WTC11 (cell line): ENCODE results near the gene SPINK8. TPM values are rescaled to one million over a fixed set of nuclear protein-coding genes. Genes with fewer than 3 reads are reported as not detected.

Experiments used
- ATAC-seq: fragments of 200-7000 bp; cut with Tn5 transposase; 2 replicates; pipeline ENCODE4 v1.10.0; 2021; ENCODE audit warnings: mild to moderate bottlenecking, moderate library complexity
- CTCF ChIA-PET: fragments of 300-600 bp; sonication (Branson Sonifier 250); formaldehyde crosslinking; loops from one replicate; lab custom pipeline; 2021; ENCODE audit warnings: antibody characterized with exemption; lab: Charles Lee
- POLR2A ChIA-PET: fragments of 350-600 bp; sonication (Branson Sonifier 250); formaldehyde crosslinking; loops from one replicate; lab custom pipeline; 2021; ENCODE audit warnings: antibody characterized with exemption; lab: Charles Lee
- DNase-seq: peaks from one replicate; pipeline ENCODE4 v3.0.0; 2021; ENCODE audit warnings: low spot score
- H3K27ac Mint-ChIP-seq: 2 replicates; pipeline ENCODE4 v1.8.0; 2021; ENCODE audit warnings: mixed read lengths
- H3K27me3 Mint-ChIP-seq: 2 replicates; pipeline ENCODE4 v1.8.0; 2021; ENCODE audit warnings: low read depth, mild to moderate bottlenecking, moderate library complexity, mixed read lengths
- H3K36me3 Mint-ChIP-seq: 2 replicates; pipeline ENCODE4 v1.8.0; 2021; ENCODE audit warnings: mixed read lengths
- H3K4me1 Mint-ChIP-seq: 2 replicates; pipeline ENCODE4 v1.8.0; 2022; ENCODE audit warnings: mixed read lengths
- H3K4me3 Mint-ChIP-seq: 2 replicates; pipeline ENCODE4 v1.8.0; 2021; ENCODE audit warnings: mild to moderate bottlenecking, moderate library complexity, mixed read lengths
- H3K9me3 Mint-ChIP-seq: 2 replicates; pipeline ENCODE4 v1.8.0; 2021; ENCODE audit warnings: mixed read lengths
- ELF4 ChIP-seq: sonication (generic); formaldehyde crosslinking; IDR thresholded peaks from 2 replicates; pipeline ENCODE4 v1.8.1; 2022; ENCODE audit warnings: low read depth, mild to moderate bottlenecking, moderate library complexity, missing genetic modification reagents
- EMX1 ChIP-seq: fragments of 250-450 bp; sonication (Bioruptor Pico); IDR thresholded peaks from 2 replicates; pipeline ENCODE4 v1.8.0; 2021; ENCODE audit warnings: mild to moderate bottlenecking
- ETV6 ChIP-seq: sonication (generic); formaldehyde crosslinking; IDR thresholded peaks from 2 replicates; pipeline ENCODE4 v1.8.1; 2022; ENCODE audit warnings: mild to moderate bottlenecking, missing genetic modification reagents
- FOXJ3 ChIP-seq: sonication (generic); formaldehyde crosslinking; IDR thresholded peaks from 2 replicates; pipeline ENCODE4 v1.9.0; 2021; ENCODE audit warnings: missing genetic modification reagents, mild to moderate bottlenecking, borderline replicate concordance
- FOXK1 ChIP-seq: sonication (generic); formaldehyde crosslinking; IDR thresholded peaks from 2 replicates; pipeline ENCODE4 v1.8.0; 2022; ENCODE audit warnings: mild to moderate bottlenecking, moderate library complexity, missing genetic modification reagents
- FOXP1 ChIP-seq: sonication (generic); formaldehyde crosslinking; IDR thresholded peaks from 2 replicates; pipeline ENCODE4 v1.8.0; 2022; ENCODE audit warnings: missing genetic modification reagents, mild to moderate bottlenecking, moderate library complexity, borderline replicate concordance
- GABPB1 ChIP-seq: sonication (generic); formaldehyde crosslinking; IDR thresholded peaks from 2 replicates; pipeline ENCODE4 v1.8.1; 2023; ENCODE audit warnings: mild to moderate bottlenecking, missing genetic modification reagents
- IRF2 ChIP-seq: sonication (generic); formaldehyde crosslinking; IDR thresholded peaks from 2 replicates; pipeline ENCODE4 v1.8.0; 2022; ENCODE audit warnings: low read depth, missing genetic modification reagents, borderline replicate concordance
- KAT7 ChIP-seq: sonication (generic); formaldehyde crosslinking; IDR thresholded peaks from 2 replicates; pipeline ENCODE4 v1.8.1; 2023; ENCODE audit warnings: missing genetic modification reagents, mild to moderate bottlenecking, borderline replicate concordance
- NR1H2 ChIP-seq: sonication (generic); formaldehyde crosslinking; IDR thresholded peaks from 2 replicates; pipeline ENCODE4 v1.9.0; 2021; ENCODE audit warnings: mild to moderate bottlenecking, moderate library complexity, missing genetic modification reagents
- PRRX2 ChIP-seq: fragments of 250-450 bp; sonication (Bioruptor Pico); IDR thresholded peaks from 2 replicates; pipeline ENCODE4 v1.8.0; 2021; ENCODE audit warnings: mild to moderate bottlenecking
- SOX15 ChIP-seq: fragments of 250-450 bp; sonication (Bioruptor Pico); IDR thresholded peaks from 2 replicates; pipeline ENCODE4 v1.9.0; 2021; ENCODE audit warnings: mild to moderate bottlenecking
- TCF7 ChIP-seq: sonication (generic); formaldehyde crosslinking; IDR thresholded peaks from 2 replicates; pipeline ENCODE4 v1.8.0; 2022; ENCODE audit warnings: mild to moderate bottlenecking, low read depth, missing genetic modification reagents, moderate library complexity
- TP53 ChIP-seq: sonication (generic); formaldehyde crosslinking; IDR thresholded peaks from 2 replicates; pipeline ENCODE4 v1.8.1; 2023; ENCODE audit warnings: mild to moderate bottlenecking, missing genetic modification reagents
- ZNF121 ChIP-seq: sonication (generic); formaldehyde crosslinking; IDR thresholded peaks from 2 replicates; pipeline ENCODE4 v1.8.0; 2023; ENCODE audit warnings: missing genetic modification reagents
- ZNF138 ChIP-seq: sonication (generic); formaldehyde crosslinking; conservative IDR thresholded peaks from 2 replicates; pipeline ENCODE4 v1.8.1; 2022; ENCODE audit warnings: mild to moderate bottlenecking, moderate library complexity, missing genetic modification reagents
- ZNF232 ChIP-seq: sonication (generic); formaldehyde crosslinking; IDR thresholded peaks from 2 replicates; pipeline ENCODE4 v1.8.0; 2022; ENCODE audit warnings: mild to moderate bottlenecking, missing genetic modification reagents
- ZNF671 ChIP-seq: fragments of 250-450 bp; sonication (Bioruptor Pico); IDR thresholded peaks from 2 replicates; pipeline ENCODE4 v1.8.0; 2021; ENCODE audit warnings: mild to moderate bottlenecking
- total RNA-seq: library from RNA; stranded (reverse); gene quantifications from 3 replicates; pipeline ENCODE4 v1.2.3, GENCODE V29; 2021
- TF ChIP-seq, protein P1 (sequence below): sonication (generic); formaldehyde crosslinking; IDR thresholded peaks from 2 replicates; pipeline ENCODE4 v1.8.0; 2022; ENCODE audit warnings: mild to moderate bottlenecking, missing genetic modification reagents
- TF ChIP-seq, protein P2 (sequence below): sonication (generic); formaldehyde crosslinking; IDR thresholded peaks from 2 replicates; pipeline ENCODE4 v1.8.1; 2023; ENCODE audit warnings: mild to moderate bottlenecking, moderate library complexity, missing genetic modification reagents
- TF ChIP-seq, protein P3 (sequence below): sonication (generic); formaldehyde crosslinking; IDR thresholded peaks from 2 replicates; pipeline ENCODE4 v1.8.1; 2023; ENCODE audit warnings: mild to moderate bottlenecking, missing genetic modification reagents, borderline replicate concordance
- TF ChIP-seq, protein P4 (sequence below): sonication (generic); formaldehyde crosslinking; IDR thresholded peaks from 2 replicates; pipeline ENCODE4 v1.8.1; 2022; ENCODE audit warnings: missing genetic modification reagents, borderline replicate concordance
- TF ChIP-seq, protein P5 (sequence below): sonication (generic); formaldehyde crosslinking; IDR thresholded peaks from 2 replicates; pipeline ENCODE4 v1.8.0; 2023; ENCODE audit warnings: mild to moderate bottlenecking, missing genetic modification reagents

SPINK8 gene
- total RNA-seq, 1 experiment from 2014 or later: not detected

DNA sequence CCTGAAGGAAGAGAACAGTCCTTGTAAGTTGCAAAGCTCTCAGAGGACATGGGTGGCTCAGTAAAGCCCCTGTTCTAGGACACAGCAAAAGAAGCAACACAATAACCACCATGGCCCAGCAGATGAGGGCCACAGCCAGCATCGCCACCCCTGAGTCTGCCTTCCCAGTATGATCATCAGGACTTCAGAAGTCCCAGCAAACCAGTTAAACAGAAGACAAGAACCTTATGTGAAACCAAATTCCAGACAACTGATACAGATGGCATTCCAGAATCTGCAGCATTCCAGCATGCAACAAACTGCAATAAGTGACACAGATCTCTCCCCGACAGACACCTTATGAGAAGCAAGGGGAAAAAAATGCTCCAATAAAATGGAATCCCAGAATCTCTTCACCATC lies 30.4 kb downstream of the SPINK8 start:
- ATAC-seq: no peak
- ChIA-PET POLR2A (no interaction called here), CTCF (no interaction called here)
- peaks cover 19% of the 10 kb centered on the region for H3K4me1 Mint-ChIP-seq
- H3K4me3 Mint-ChIP-seq: peak overlapping the region; percentile 85
- no peaks in the 10 kb centered on the region for H3K9me3 Mint-ChIP-seq
- TF ChIP-seq ZNF138 (CRISPR knock-in tag): no peak
- TF ChIP-seq, protein P1, sequence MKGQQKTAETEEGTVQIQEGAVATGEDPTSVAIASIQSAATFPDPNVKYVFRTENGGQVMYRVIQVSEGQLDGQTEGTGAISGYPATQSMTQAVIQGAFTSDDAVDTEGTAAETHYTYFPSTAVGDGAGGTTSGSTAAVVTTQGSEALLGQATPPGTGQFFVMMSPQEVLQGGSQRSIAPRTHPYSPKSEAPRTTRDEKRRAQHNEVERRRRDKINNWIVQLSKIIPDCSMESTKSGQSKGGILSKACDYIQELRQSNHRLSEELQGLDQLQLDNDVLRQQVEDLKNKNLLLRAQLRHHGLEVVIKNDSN (CRISPR knock-in tag): no peak
- no peak for TF ChIP-seq ZNF121 (CRISPR knock-in tag)
- TF ChIP-seq ETV6 (CRISPR knock-in tag): no peak
- no peak for TF ChIP-seq KAT7 (CRISPR knock-in tag)
- TF ChIP-seq ZNF232 (CRISPR knock-in tag): no peak
- TF ChIP-seq PRRX2: no peak
- no peak for TF ChIP-seq GABPB1 (CRISPR knock-in tag)
- TF ChIP-seq SOX15 (CRISPR knock-in tag): no peak
- no peak for TF ChIP-seq NR1H2 (CRISPR knock-in tag)
- TF ChIP-seq TCF7 (CRISPR knock-in tag): no peak
- TF ChIP-seq EMX1: no peak
- TF ChIP-seq FOXJ3: no peak
- no peak for TF ChIP-seq IRF2 (CRISPR knock-in tag)
- TF ChIP-seq, protein P2, sequence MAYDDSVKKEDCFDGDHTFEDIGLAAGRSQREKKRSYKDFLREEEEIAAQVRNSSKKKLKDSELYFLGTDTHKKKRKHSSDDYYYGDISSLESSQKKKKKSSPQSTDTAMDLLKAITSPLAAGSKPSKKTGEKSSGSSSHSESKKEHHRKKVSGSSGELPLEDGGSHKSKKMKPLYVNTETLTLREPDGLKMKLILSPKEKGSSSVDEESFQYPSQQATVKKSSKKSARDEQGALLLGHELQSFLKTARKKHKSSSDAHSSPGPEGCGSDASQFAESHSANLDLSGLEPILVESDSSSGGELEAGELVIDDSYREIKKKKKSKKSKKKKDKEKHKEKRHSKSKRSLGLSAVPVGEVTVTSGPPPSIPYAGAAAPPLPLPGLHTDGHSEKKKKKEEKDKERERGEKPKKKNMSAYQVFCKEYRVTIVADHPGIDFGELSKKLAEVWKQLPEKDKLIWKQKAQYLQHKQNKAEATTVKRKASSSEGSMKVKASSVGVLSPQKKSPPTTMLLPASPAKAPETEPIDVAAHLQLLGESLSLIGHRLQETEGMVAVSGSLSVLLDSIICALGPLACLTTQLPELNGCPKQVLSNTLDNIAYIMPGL (CRISPR knock-in tag): no peak
- no peak for TF ChIP-seq FOXP1 (CRISPR knock-in tag)
- no peak for TF ChIP-seq ZNF671
- TF ChIP-seq, protein P3, sequence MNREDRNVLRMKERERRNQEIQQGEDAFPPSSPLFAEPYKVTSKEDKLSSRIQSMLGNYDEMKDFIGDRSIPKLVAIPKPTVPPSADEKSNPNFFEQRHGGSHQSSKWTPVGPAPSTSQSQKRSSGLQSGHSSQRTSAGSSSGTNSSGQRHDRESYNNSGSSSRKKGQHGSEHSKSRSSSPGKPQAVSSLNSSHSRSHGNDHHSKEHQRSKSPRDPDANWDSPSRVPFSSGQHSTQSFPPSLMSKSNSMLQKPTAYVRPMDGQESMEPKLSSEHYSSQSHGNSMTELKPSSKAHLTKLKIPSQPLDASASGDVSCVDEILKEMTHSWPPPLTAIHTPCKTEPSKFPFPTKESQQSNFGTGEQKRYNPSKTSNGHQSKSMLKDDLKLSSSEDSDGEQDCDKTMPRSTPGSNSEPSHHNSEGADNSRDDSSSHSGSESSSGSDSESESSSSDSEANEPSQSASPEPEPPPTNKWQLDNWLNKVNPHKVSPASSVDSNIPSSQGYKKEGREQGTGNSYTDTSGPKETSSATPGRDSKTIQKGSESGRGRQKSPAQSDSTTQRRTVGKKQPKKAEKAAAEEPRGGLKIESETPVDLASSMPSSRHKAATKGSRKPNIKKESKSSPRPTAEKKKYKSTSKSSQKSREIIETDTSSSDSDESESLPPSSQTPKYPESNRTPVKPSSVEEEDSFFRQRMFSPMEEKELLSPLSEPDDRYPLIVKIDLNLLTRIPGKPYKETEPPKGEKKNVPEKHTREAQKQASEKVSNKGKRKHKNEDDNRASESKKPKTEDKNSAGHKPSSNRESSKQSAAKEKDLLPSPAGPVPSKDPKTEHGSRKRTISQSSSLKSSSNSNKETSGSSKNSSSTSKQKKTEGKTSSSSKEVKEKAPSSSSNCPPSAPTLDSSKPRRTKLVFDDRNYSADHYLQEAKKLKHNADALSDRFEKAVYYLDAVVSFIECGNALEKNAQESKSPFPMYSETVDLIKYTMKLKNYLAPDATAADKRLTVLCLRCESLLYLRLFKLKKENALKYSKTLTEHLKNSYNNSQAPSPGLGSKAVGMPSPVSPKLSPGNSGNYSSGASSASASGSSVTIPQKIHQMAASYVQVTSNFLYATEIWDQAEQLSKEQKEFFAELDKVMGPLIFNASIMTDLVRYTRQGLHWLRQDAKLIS (CRISPR knock-in tag): no peak
- H3K27ac Mint-ChIP-seq: no peak overlapping the region
- 0 out of 2 replicates have a peak, but pooled peaks cover 4% of the 10 kb centered on the region for H3K36me3 Mint-ChIP-seq
- H3K27me3 Mint-ChIP-seq: peaks cover 39% of the 10 kb centered on the region
- DNase-seq: no peak

DNA sequence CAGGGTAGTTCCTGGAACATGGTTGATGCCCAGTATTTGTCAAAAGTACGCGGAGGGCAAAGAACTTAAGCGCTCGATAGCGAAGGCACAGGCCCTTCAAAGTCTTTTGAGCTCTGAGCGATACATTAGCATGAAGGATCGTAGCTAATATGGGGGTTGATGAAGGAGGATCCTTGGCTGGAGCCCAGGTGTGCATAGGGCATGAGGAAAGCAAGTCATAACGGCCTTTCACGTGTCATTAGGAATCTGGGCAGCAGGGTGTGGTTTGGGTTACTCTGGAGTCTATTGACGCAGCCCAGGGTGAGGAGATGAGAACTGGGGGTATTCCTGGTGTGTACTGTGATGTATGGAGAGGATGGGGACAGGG lies 31.7 kb downstream of the SPINK8 start:
- ATAC-seq (0 out of 2 replicates have a peak, but pooled peaks have one; percentile 2), DNase-seq (no peak)
- Mint-ChIP-seq H3K27ac (peak overlapping the region; percentile 62; the same call in 1 of the 2 replicates), H3K36me3 (peaks cover 13% of the 10 kb centered on the region), H3K4me3 (peak overlapping the region; percentile 85), H3K9me3 (no peaks in the 10 kb centered on the region), H3K4me1 (peaks cover 19% of the 10 kb centered on the region), H3K27me3 (peaks cover 26% of the 10 kb centered on the region)
- CTCF ChIA-PET: no interaction called here
- POLR2A ChIA-PET: interaction anchor here (0.5 to 0.6 kb wide), 3 partner anchors 67 to 131 kb away, joined by 3 to 4 read pairs (median 3); no protein-coding TSS in a partner anchor
- TF ChIP-seq ELF4: no peak
- TF ChIP-seq TP53: no peak
- TF ChIP-seq, protein P4, sequence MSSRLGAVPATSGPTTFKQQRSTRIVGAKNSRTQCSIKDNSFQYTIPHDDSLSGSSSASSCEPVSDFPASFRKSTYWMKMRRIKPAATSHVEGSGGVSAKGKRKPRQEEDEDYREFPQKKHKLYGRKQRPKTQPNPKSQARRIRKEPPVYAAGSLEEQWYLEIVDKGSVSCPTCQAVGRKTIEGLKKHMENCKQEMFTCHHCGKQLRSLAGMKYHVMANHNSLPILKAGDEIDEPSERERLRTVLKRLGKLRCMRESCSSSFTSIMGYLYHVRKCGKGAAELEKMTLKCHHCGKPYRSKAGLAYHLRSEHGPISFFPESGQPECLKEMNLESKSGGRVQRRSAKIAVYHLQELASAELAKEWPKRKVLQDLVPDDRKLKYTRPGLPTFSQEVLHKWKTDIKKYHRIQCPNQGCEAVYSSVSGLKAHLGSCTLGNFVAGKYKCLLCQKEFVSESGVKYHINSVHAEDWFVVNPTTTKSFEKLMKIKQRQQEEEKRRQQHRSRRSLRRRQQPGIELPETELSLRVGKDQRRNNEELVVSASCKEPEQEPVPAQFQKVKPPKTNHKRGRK (CRISPR knock-in tag): no peak
- TF ChIP-seq, protein P3 (CRISPR knock-in tag): no peak
- TF ChIP-seq, protein P5, sequence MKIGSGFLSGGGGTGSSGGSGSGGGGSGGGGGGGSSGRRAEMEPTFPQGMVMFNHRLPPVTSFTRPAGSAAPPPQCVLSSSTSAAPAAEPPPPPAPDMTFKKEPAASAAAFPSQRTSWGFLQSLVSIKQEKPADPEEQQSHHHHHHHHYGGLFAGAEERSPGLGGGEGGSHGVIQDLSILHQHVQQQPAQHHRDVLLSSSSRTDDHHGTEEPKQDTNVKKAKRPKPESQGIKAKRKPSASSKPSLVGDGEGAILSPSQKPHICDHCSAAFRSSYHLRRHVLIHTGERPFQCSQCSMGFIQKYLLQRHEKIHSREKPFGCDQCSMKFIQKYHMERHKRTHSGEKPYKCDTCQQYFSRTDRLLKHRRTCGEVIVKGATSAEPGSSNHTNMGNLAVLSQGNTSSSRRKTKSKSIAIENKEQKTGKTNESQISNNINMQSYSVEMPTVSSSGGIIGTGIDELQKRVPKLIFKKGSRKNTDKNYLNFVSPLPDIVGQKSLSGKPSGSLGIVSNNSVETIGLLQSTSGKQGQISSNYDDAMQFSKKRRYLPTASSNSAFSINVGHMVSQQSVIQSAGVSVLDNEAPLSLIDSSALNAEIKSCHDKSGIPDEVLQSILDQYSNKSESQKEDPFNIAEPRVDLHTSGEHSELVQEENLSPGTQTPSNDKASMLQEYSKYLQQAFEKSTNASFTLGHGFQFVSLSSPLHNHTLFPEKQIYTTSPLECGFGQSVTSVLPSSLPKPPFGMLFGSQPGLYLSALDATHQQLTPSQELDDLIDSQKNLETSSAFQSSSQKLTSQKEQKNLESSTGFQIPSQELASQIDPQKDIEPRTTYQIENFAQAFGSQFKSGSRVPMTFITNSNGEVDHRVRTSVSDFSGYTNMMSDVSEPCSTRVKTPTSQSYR (CRISPR knock-in tag): no peak
- no peak for TF ChIP-seq FOXK1 (CRISPR knock-in tag)
